K562 (cell line): ENCODE measurements around the gene FARP2. TPM values are rescaled to one million over a fixed set of nuclear protein-coding genes. Genes with fewer than 3 reads are reported as not detected.

Experiments
- ATAC-seq: fragments of 200-7000 bp; cut with Tn5 transposase; 3 replicates; pipeline ENCODE4 v1.9.1; 2020; ENCODE audit warnings: moderate library complexity
- BruUV-seq: library from RNA; stranded (reverse); fragments of 400-500 nt; replicated peaks from 2 replicates; lab custom pipeline; 2021; lab: Mats Ljungman, UMichigan
- CTCF ChIA-PET: fragments of 300-600 bp; formaldehyde crosslinking; extraction: SDS; loops from one replicate; lab custom pipeline; 2021; ENCODE audit warnings: low intra/inter-chr PET ratio; lab: Yijun Ruan, JAX
- POLR2A ChIA-PET: fragments of 300-600, 350-650 bp; sonication (Branson Sonifier 250); formaldehyde crosslinking; extraction: SDS; loops from one replicate; lab custom pipeline; 2021; ENCODE audit warnings: antibody characterized with exemption, inconsistent platforms; lab: Yijun Ruan, JAX
- DNase-seq, 4 experiments: peaks; one replicate each; pipeline versions ENCODE4 v3.0.0 to v3.0.0-alpha.2; 2011 to 2018; ENCODE audit warnings: low spot score in 3 of 4, mixed read lengths in 3 of 4; ENCODE audit errors: extremely low read depth in 1 of 4
- FAIRE-seq: peaks from 2 replicates; lab custom pipeline; 2011; peaks lifted over from hg19 to GRCh38; lab: Jason Lieb, UNC
- H2AFZ ChIP-seq: 2 replicates; pipeline ENCODE4 v1.6.0; 2011; ENCODE audit warnings: low read depth, low read length, control low read depth, inconsistent platforms
- H3K27ac ChIP-seq: fragments of 200-600 bp; 3 replicates; pipeline ENCODE4 v1.8.0; 2011; ENCODE audit warnings: low read depth, mild to moderate bottlenecking, control low read depth, inconsistent platforms, low read length, moderate library complexity, mixed read lengths; ENCODE audit errors: extremely low read depth
- H3K27me3 ChIP-seq, 2 experiments: fragments of 300-600 bp in 1 of 2; 2 replicates in 1 of 2; 3 replicates in 1 of 2; pipeline versions ENCODE4 v1.6.0 to v1.8.0; 2011; ENCODE audit warnings: inconsistent platforms in 2 of 2, low read length in 2 of 2, mild to moderate bottlenecking in 1 of 2, mixed read lengths in 1 of 2, moderate library complexity in 1 of 2; ENCODE audit not compliant: control insufficient read depth in 2 of 2, insufficient read depth in 2 of 2
- H3K36me3 ChIP-seq: fragments of 300-600 bp; 3 replicates; pipeline ENCODE4 v1.8.0; 2011; ENCODE audit warnings: mild to moderate bottlenecking, low read length, inconsistent platforms; ENCODE audit not compliant: control insufficient read depth, insufficient read depth
- H3K4me1 ChIP-seq, 2 experiments: fragments of 200-600 bp in 1 of 2; replicated peaks in 1 of 2; 2 replicates in 1 of 2; 3 replicates in 1 of 2; pipeline versions ENCODE4 v1.5.1 to v1.8.0; 2011; ENCODE audit warnings: inconsistent platforms in 2 of 2, low read length in 2 of 2, mild to moderate bottlenecking in 1 of 2, mixed read lengths in 1 of 2, moderate library complexity in 1 of 2; ENCODE audit not compliant: control insufficient read depth in 2 of 2, insufficient read depth in 2 of 2
- H3K4me2 ChIP-seq: 2 replicates; pipeline ENCODE4 v1.6.1; 2011; ENCODE audit warnings: low read length, control low read depth, inconsistent platforms, mixed read lengths; ENCODE audit not compliant: insufficient read depth
- H3K4me3 ChIP-seq: fragments of 200-600 bp; sonication (generic), shearing (Covaris generic); 2 replicates; pipeline ENCODE4 v1.5.1; 2016; ENCODE audit warnings: control low read depth, inconsistent platforms
- H3K79me2 ChIP-seq: fragments of 200-600 bp; 3 replicates; pipeline ENCODE4 v1.8.0; 2011; ENCODE audit warnings: low read length, inconsistent platforms; ENCODE audit not compliant: control insufficient read depth, insufficient read depth
- H3K9ac ChIP-seq, 2 experiments: 2 replicates each; pipeline versions ENCODE4 v1.6.0 to v1.6.1; 2011; ENCODE audit warnings: low read depth in 2 of 2, low read length in 2 of 2, control low read depth in 1 of 2, inconsistent platforms in 1 of 2, mild to moderate bottlenecking in 1 of 2, mixed read lengths in 1 of 2; ENCODE audit not compliant: insufficient read depth in 1 of 2
- H3K9me1 ChIP-seq: one replicate; pipeline ENCODE4 v1.6.0; 2011; ENCODE audit warnings: inconsistent platforms, mild to moderate bottlenecking, low read length, moderate library complexity; ENCODE audit not compliant: control insufficient read depth, insufficient read depth
- H3K9me3 ChIP-seq: replicated peaks from 2 replicates; pipeline ENCODE4 v1.5.1; 2011; ENCODE audit warnings: low read depth, low read length, inconsistent platforms; ENCODE audit not compliant: control insufficient read depth, insufficient read depth
- H4K20me1 ChIP-seq: replicated peaks from 2 replicates; pipeline ENCODE4 v1.6.1; 2011; ENCODE audit warnings: low read length, inconsistent platforms, mixed read lengths; ENCODE audit not compliant: control insufficient read depth, insufficient read depth
- ADNP ChIP-seq: fragments of 200-800 bp; sonication (Bioruptor generic); IDR thresholded peaks from 2 replicates; pipeline ENCODE4 v1.6.1; 2016; ENCODE audit warnings: missing genetic modification characterization, missing compliant biosample characterization
- CHD1 ChIP-seq: fragments of 200-600 bp; sonication (generic); IDR thresholded peaks from one replicate; pipeline ENCODE4 v1.6.1; 2012; ENCODE audit warnings: mild to moderate bottlenecking, moderate library complexity, low read length, inconsistent platforms
- CTCF ChIP-seq, 3 experiments: IDR thresholded peaks in 2 of 3; conservative IDR thresholded peaks in 1 of 3; 2 replicates each; pipeline ENCODE4 v1.5.1; 2011 to 2012; ENCODE audit warnings: low read length in 3 of 3, mild to moderate bottlenecking in 3 of 3, control low read depth in 2 of 3, improper control_type of control experiment in 1 of 3, inconsistent platforms in 1 of 3, low read depth in 1 of 3, mixed read lengths in 1 of 3, moderate library complexity in 1 of 3; ENCODE audit not compliant: insufficient read depth in 2 of 3
- GTF2F1 ChIP-seq: IDR thresholded peaks from 2 replicates; pipeline ENCODE4 v1.6.1; 2011; ENCODE audit warnings: low read depth, low read length, improper control_type of control experiment
- HNRNPLL ChIP-seq: fragments of 200-400 bp; formaldehyde crosslinking; IDR thresholded peaks from 2 replicates; pipeline ENCODE4 v1.6.1; 2017; ENCODE audit warnings: low read length, low read depth, mild to moderate bottlenecking; ENCODE audit not compliant: poor library complexity, severe bottlenecking
- JUND ChIP-seq, 2 experiments: IDR thresholded peaks; 2 replicates in 1 of 2; 3 replicates in 1 of 2; pipeline ENCODE4 v1.6.1; 2011; ENCODE audit warnings: borderline replicate concordance in 2 of 2, low read depth in 2 of 2, low read length in 2 of 2, improper control_type of control experiment in 1 of 2, missing biosample characterization in 1 of 2, missing genetic modification characterization in 1 of 2, missing genetic modification reagents in 1 of 2
- MCM5 ChIP-seq: fragments of 450-650 bp; IDR thresholded peaks from 2 replicates; pipeline ENCODE4 v1.6.1; 2016; ENCODE audit warnings: low read depth
- MECOM ChIP-seq: fragments of 250-450 bp; sonication (Bioruptor Pico); IDR thresholded peaks from 2 replicates; pipeline ENCODE4 v1.8.0; 2022; ENCODE audit warnings: inconsistent platforms
- RAD21 ChIP-seq, 2 experiments: fragments of 250-450 bp in 1 of 2; fragments of 450-650 bp in 1 of 2; sonication (Bioruptor Pico) in 1 of 2; formaldehyde crosslinking in 1 of 2; IDR thresholded peaks in 1 of 2; conservative IDR thresholded peaks in 1 of 2; 2 replicates each; pipeline versions ENCODE4 v1.4.0 to v1.8.0; 2020 to 2022; ENCODE audit warnings: mild to moderate bottlenecking in 2 of 2, moderate library complexity in 1 of 2
- RBM39 ChIP-seq: fragments of 200-400 bp; formaldehyde crosslinking; optimal IDR thresholded peaks from 2 replicates; pipeline ENCODE3; 2018; ENCODE audit warnings: low read depth, low read length
- SMAD2 ChIP-seq: fragments of 150-350 bp; IDR thresholded peaks from 2 replicates; pipeline ENCODE4 v1.6.1; 2014; ENCODE audit warnings: low read depth, mild to moderate bottlenecking, low read length
- ZNF717 ChIP-seq: fragments of 250-450 bp; sonication (Bioruptor Pico); IDR thresholded peaks from 2 replicates; pipeline ENCODE4 v1.5.0; 2021
- ZNF75A ChIP-seq: fragments of 450-650 bp; formaldehyde crosslinking; IDR thresholded peaks from 2 replicates; pipeline ENCODE4 v1.4.0; 2020; ENCODE audit warnings: mild to moderate bottlenecking
- WGBS: fragments of 100-300 bp; shearing (Covaris generic); methylation state at CpG from one replicate; pipeline ENCODE4 v1.1.6; 2016; ENCODE audit warnings: low coverage, mixed read lengths; ENCODE audit not compliant: insufficient coverage; ENCODE audit errors: missing lambda C conversion rate; 5-methylcytosine and 5-hydroxymethylcytosine counted together
- in situ Hi-C: fragments of 300-500 bp; cut with MboI; formaldehyde crosslinking; loops from 4 replicates; pipeline ENCODE4 v1.15.0; 2018; ENCODE audit warnings: inconsistent platforms, mixed read lengths
- intact Hi-C: fragments of 100-400 bp; cut with micrococcal nuclease; formaldehyde crosslinking; loops from 2 replicates; pipeline ENCODE4 v1.14.2; 2022
- polyA plus RNA-seq, 8 experiments: library from polyadenylated mRNA; depleted of rRNA in 4 of 8; stranded (reverse) in 5 of 8; unstranded in 3 of 8; fragments of >200 nt; fragmentation: Nextera tagmentation in 2 of 8; fragmentation: Illumina TruSeq in 1 of 8; extraction: Ambion mirVana in 2 of 8; extraction: Trizol in 1 of 8; gene quantifications; 2 replicates each; pipeline versions ENCODE4 v1.2.1 to v1.2.3, GENCODE V29; 2011 to 2014; ENCODE audit warnings: inconsistent platforms in 1 of 8, missing spikeins in 1 of 8
- total RNA-seq, 7 experiments: library from RNA; depleted of rRNA in 6 of 7; stranded (reverse); fragments of >200 nt in 6 of 7; fragmentation: Illumina TruSeq in 2 of 7; extraction: Trizol in 2 of 7; gene quantifications; 2 replicates each; pipeline versions ENCODE4 v1.2.1 to v1.2.3, GENCODE V29; 2011 to 2021; ENCODE audit warnings: low replicate concordance in 1 of 7
- TF ChIP-seq, protein P1 (sequence below): fragments of 450-650 bp; formaldehyde crosslinking; conservative IDR thresholded peaks from 2 replicates; pipeline ENCODE4 v1.4.0; 2022; ENCODE audit warnings: mild to moderate bottlenecking, missing genetic modification characterization
- TF ChIP-seq, protein P2 (sequence below), 2 experiments: fragments of 450-650 bp in 1 of 2; sonication (generic) in 1 of 2; formaldehyde crosslinking; conservative IDR thresholded peaks; 2 replicates each; pipeline versions ENCODE4 v1.4.0 to v1.8.1; 2020 to 2022; ENCODE audit warnings: mild to moderate bottlenecking in 1 of 2, missing genetic modification reagents in 1 of 2

FARP2 gene
- total and polyA plus RNA-seq, 9 of the 15 experiments (the other 6 are each of a cell fraction or from before 2014, with no cell fraction given), result 4.1 to 38.1 (median 21.1) TPM

GRCh38 chr2:241530571-241530970 is 174.5 kb downstream of the FARP2 start:
- peaks cover 3 to 25% of the 10 kb centered on the region in 2 experiments; a peak in 4 of 5 replicates for H3K27me3 ChIP-seq
- no peaks in the 10 kb centered on the region for H3K36me3 ChIP-seq
- no peaks in the 10 kb centered on the region for H3K9me1 ChIP-seq
- no peak overlapping the region for H3K4me3 ChIP-seq
- no peaks in the 10 kb centered on the region for H4K20me1 ChIP-seq
- FAIRE-seq (no peak), ATAC-seq (no peak), DNase-seq (no peak)
- H2AFZ ChIP-seq, result no peak overlapping the region
- H3K4me1 ChIP-seq, result peaks cover 0 to 12% of the 10 kb centered on the region in 2 experiments; a peak in 2 of 5 replicates
- CTCF ChIA-PET, result no interaction called here
- H3K4me2 ChIP-seq, result no peak overlapping the region
- no peaks in the 10 kb centered on the region for H3K79me2 ChIP-seq
- no peaks in the 10 kb centered on the region for H3K9me3 ChIP-seq
- intact Hi-C loops (no loop called here), in situ Hi-C loops (no loop called here)
- no peak overlapping the region for H3K27ac ChIP-seq
- no TSS peak for BruUV-seq
- WGBS, result 7% methylated on average over 8 of the region's 8 CpGs
- POLR2A ChIA-PET, result interaction anchor here (1.2 kb wide), 1 partner anchor 9 kb away, joined by 3 read pairs; no protein-coding TSS in a partner anchor
- no peak overlapping the region for H3K9ac ChIP-seq
- TF ChIP-seq JUND (IDR thresholded peaks at IDR 0.05; ENCODE audit: borderline replicate concordance, low read depth, low read length) (no peak), JUND (tag; IDR thresholded peaks at IDR 0.05; ENCODE audit: borderline replicate concordance, low read depth, low read length) (no peak), GTF2F1 (no peak), HNRNPLL (no peak), ZNF717 (CRISPR knock-in tag) (no peak), MCM5 (no peak), CHD1 (no peak), ZNF75A (CRISPR knock-in tag) (no peak), RBM39 (no peak), CTCF (IDR thresholded peaks at IDR 0.05 in 2 of 3, conservative IDR thresholded peaks at IDR 0.05 in 1 of 3; ENCODE audit: insufficient read depth in 2 of 3, low read depth in 1 of 3, low read length in 3 of 3) (no peak), SMAD2 (no peak), MECOM (CRISPR knock-in tag) (no peak), ADNP (tag) (no peak), RAD21 (CRISPR knock-in tag; conservative IDR thresholded peaks at IDR 0.05 in 1 of 2, IDR thresholded peaks at IDR 0.05 in 1 of 2) (no peak)
- TF ChIP-seq, protein P1, sequence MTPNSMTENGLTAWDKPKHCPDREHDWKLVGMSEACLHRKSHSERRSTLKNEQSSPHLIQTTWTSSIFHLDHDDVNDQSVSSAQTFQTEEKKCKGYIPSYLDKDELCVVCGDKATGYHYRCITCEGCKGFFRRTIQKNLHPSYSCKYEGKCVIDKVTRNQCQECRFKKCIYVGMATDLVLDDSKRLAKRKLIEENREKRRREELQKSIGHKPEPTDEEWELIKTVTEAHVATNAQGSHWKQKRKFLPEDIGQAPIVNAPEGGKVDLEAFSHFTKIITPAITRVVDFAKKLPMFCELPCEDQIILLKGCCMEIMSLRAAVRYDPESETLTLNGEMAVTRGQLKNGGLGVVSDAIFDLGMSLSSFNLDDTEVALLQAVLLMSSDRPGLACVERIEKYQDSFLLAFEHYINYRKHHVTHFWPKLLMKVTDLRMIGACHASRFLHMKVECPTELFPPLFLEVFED (CRISPR knock-in tag), result no peak
- TF ChIP-seq, protein P2, sequence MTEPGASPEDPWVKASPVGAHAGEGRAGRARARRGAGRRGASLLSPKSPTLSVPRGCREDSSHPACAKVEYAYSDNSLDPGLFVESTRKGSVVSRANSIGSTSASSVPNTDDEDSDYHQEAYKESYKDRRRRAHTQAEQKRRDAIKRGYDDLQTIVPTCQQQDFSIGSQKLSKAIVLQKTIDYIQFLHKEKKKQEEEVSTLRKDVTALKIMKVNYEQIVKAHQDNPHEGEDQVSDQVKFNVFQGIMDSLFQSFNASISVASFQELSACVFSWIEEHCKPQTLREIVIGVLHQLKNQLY (CRISPR knock-in tag; conservative IDR thresholded peaks at IDR 0.05), result no peak
